AG04449 (cell line): ENCODE data around the gene ERRFI1.
A peak's percentile ranks its signal among the peaks of the same experiment; 100 is the strongest.

Experiments used
- CTCF ChIA-PET: fragments of 350-600 bp; formaldehyde crosslinking; extraction: SDS; loops from one replicate; lab custom pipeline; 2021; ENCODE audit warnings: antibody characterized with exemption; lab: Yijun Ruan, JAX
- POLR2A ChIA-PET: fragments of 400-600, 350-600 bp; formaldehyde crosslinking; extraction: SDS; loops from one replicate; lab custom pipeline; 2020; ENCODE audit warnings: antibody characterized with exemption, inconsistent platforms; lab: Yijun Ruan, JAX
- DNase-seq: peaks from one replicate; pipeline ENCODE4 v3.0.0-alpha.2; 2010; ENCODE audit warnings: low read depth, low spot score
- H3K4me3 ChIP-seq: 2 replicates; pipeline ENCODE4 v1.5.1; 2011; ENCODE audit warnings: low read depth, mild to moderate bottlenecking, control low read depth, low read length
- CTCF ChIP-seq: IDR thresholded peaks from one replicate; pipeline ENCODE4 v1.5.1; 2011; ENCODE audit warnings: mild to moderate bottlenecking, moderate library complexity, low read length, control low read depth, inconsistent platforms; ENCODE audit not compliant: insufficient read depth; ENCODE audit errors: missing control alignments

The ERRFI1 gene

DNA sequence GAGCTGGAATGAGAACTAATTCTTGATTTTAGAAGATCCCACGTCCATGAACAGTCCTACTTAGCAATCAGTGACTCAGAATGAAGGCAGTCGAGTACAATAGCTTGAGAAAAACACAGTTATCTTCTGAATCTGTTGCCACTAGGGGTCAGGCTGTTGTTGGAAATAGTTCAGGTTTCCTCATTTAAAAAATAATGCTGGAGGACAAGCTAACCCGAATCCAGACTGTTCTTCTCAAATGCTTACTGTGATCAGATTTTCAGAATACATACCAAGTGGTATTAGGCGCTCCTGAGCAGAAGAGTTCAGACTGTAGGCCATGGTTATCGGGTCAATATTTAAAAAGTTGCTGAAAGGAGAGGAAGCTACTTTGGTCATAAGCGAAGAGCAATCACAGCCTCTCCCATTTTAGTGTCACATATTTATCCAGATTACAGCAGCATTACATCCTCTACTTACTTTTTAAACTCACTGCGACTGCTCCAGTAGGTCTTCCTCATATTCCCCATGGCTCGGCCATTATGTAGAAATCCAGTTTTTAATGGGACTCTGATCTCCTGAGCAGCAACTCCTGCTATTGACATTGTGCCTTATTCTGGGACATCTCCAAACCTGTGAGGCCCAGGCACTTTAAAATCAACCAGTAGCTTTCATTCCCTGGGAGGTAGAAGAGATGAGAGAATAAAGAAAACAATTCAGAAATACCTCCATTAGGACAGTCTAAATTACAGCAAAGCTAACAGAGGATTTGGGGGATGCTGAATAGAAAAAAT is 10.9 kb downstream of the ERRFI1 start:
- peak; percentile 62 for TF ChIP-seq CTCF
- no peak overlapping the region for H3K4me3 ChIP-seq
- DNase-seq = peak; percentile 47
- ChIA-PET CTCF (interaction anchor here (0.6 to 12.6 kb wide), 50 partner anchors 9 to 668 kb away, joined by 3 to 321 read pairs (median 4); partner anchors contain the start of genes ERRFI1 and SLC45A1), POLR2A (interaction anchor here (0.8 to 1.4 kb wide), 6 partner anchors 12 to 330 kb away, joined by 3 to 6 read pairs (median 3); no protein-coding TSS in a partner anchor)

DNA sequence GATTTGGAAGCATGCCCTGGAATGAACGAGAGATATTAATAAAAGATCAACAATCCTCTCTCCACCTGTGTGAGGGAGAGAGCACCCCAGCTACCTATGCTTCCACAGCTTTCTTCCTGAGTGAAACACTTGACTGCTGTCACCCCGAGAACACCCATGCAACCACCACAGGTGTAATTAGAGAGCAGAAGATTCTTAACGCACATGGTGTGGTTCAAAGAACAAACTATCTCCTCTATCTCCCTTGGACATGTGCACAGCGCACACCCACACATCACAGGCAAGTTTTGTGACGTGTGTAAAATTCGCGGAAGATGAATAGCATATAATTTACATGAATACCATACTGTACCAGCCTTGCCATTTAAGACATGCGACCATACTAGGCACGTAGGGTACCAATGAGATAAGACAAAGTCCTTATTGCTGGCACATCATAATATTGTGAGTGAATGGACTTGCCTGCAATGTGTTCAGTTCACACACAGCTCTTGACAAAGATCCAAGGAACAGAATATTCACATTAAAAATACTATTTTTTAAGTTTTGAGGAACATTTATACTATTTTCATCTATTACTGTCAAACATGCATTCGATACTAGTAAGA is 11.6 kb downstream of the ERRFI1 start:
- TF ChIP-seq CTCF = no peak
- POLR2A ChIA-PET = interaction anchor here (0.8 to 1.4 kb wide), 5 partner anchors 12 to 331 kb away, joined by 3 to 6 read pairs (median 3); no protein-coding TSS in a partner anchor
- DNase-seq = no peak
- CTCF ChIA-PET = interaction anchor here (0.6 to 12.6 kb wide), 37 partner anchors 9 to 669 kb away, joined by 3 to 321 read pairs (median 4); partner anchors contain the start of genes ERRFI1 and SLC45A1
- H3K4me3 ChIP-seq = no peak overlapping the region

DNA sequence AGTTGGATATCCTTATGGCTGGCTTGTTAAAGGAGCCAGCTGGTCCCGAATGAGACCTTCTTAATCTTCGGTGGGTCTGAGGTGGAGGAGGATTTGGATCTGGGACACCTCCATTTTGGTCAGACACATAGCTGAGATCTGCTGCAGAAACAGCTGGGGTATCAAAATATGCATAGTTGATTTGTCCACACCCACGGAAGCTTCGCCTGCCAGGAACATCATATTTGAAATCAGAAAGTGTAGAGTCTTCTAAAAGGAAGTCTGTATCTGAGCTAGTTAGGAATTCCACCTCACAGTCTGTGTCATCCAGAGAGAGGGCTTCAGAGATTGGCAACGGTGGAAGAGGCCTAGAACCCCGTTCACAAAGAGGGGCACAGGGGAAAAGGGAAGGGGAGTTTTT is 12.3 kb downstream of the ERRFI1 start:
- ChIA-PET POLR2A (no interaction called here), CTCF (interaction anchor here (1.1 to 12.6 kb wide), 10 partner anchors 8 to 335 kb away, joined by 3 to 321 read pairs (median 44); partner anchors contain the start of gene SLC45A1)
- no peak overlapping the region for H3K4me3 ChIP-seq
- DNase-seq = no peak
- TF ChIP-seq CTCF = no peak

DNA sequence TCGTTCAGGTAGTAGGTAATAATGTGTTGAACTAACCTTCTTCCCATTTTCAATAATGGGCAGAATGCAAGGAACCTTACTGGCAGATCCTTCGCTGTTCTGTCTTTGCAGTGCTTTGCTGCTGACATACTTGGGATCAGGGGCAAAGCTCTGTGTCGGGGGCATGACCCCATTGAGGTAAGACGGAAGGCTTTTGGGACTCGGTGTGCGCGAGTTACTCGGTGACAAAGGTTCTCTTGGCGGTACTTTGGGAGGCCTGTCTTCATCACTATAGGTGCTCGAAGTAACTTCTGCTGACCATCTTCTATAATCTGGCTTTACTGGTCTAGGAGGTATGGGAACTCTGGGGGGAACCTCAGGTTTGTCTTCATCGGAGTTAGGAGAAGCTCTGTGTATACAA is 12.7 kb downstream of the ERRFI1 start:
- no peak overlapping the region for H3K4me3 ChIP-seq
- POLR2A ChIA-PET = no interaction called here
- DNase-seq = no peak
- CTCF ChIA-PET = interaction anchor here (1.1 to 12.6 kb wide), 9 partner anchors 8 to 336 kb away, joined by 3 to 321 read pairs (median 50); partner anchors contain the start of gene SLC45A1
- no peak for TF ChIP-seq CTCF

GRCh38 chr1:8012955-8013354 is 13.2 kb downstream of the ERRFI1 start:
- ChIA-PET CTCF (interaction anchor here (1.7 to 12.6 kb wide), 6 partner anchors 10 to 336 kb away, joined by 6 to 321 read pairs (median 102); partner anchors contain the start of gene SLC45A1), POLR2A (no interaction called here)
- TF ChIP-seq CTCF = no peak
- no peak for DNase-seq
- no peak overlapping the region for H3K4me3 ChIP-seq
